Activated B cell treated with CpG ODN at 0.5 μM for 24 hours (primary cell): ENCODE data around the gene THRA. TPM values are rescaled to one million over a fixed set of nuclear protein-coding genes. Genes with fewer than 3 reads are reported as not detected.

Experiments used
- ATAC-seq: fragments of 200-7000 bp; cut with Tn5 transposase; one replicate; pipeline ENCODE4 v1.10.0; 2021; ENCODE audit warnings: low read depth, mild to moderate bottlenecking, moderate library complexity
- CTCF ChIA-PET: fragments of 350-600 bp; sonication (Branson Sonifier 250); formaldehyde crosslinking; loops from one replicate; lab custom pipeline; 2021; ENCODE audit warnings: antibody characterized with exemption; lab: Charles Lee
- POLR2A ChIA-PET: fragments of 350-600 bp; sonication (Branson Sonifier 250); formaldehyde crosslinking; loops from one replicate; lab custom pipeline; 2021; ENCODE audit warnings: antibody characterized with exemption; lab: Charles Lee
- DNase-seq: peaks from one replicate; pipeline ENCODE4 v3.0.0; 2022
- H3K27ac Mint-ChIP-seq: one replicate; pipeline ENCODE4 v1.8.0; 2020; ENCODE audit warnings: mixed read lengths
- H3K27me3 Mint-ChIP-seq: one replicate; pipeline ENCODE4 v1.8.0; 2021; ENCODE audit warnings: mixed read lengths
- H3K36me3 Mint-ChIP-seq: one replicate; pipeline ENCODE4 v1.8.0; 2021; ENCODE audit warnings: low read depth, mixed read lengths
- H3K4me1 Mint-ChIP-seq: one replicate; pipeline ENCODE4 v1.8.0; 2021; ENCODE audit warnings: mixed read lengths
- H3K4me3 Mint-ChIP-seq: one replicate; pipeline ENCODE4 v1.8.0; 2020; ENCODE audit warnings: mild to moderate bottlenecking, mixed read lengths
- H3K9me3 Mint-ChIP-seq: one replicate; pipeline ENCODE4 v1.8.0; 2020; ENCODE audit warnings: mixed read lengths
- intact Hi-C: fragments of 100-400 bp; cut with micrococcal nuclease; formaldehyde crosslinking; loops from one replicate; pipeline ENCODE4 v1.15.1; 2024
- total RNA-seq: library from RNA; stranded (reverse); gene quantifications from 2 replicates; pipeline ENCODE4 v1.2.3, GENCODE V29; 2022
- TF ChIP-seq, protein P1 (sequence below): fragments of 200-600 bp; IDR thresholded peaks from one replicate; pipeline ENCODE4 v1.8.0; 2022; ENCODE audit warnings: antibody characterized with exemption, mild to moderate bottlenecking

Gene THRA
- total RNA-seq, 1 donor from 2014 or later: 5.9 TPM

- TF ChIP-seq, protein P1, sequence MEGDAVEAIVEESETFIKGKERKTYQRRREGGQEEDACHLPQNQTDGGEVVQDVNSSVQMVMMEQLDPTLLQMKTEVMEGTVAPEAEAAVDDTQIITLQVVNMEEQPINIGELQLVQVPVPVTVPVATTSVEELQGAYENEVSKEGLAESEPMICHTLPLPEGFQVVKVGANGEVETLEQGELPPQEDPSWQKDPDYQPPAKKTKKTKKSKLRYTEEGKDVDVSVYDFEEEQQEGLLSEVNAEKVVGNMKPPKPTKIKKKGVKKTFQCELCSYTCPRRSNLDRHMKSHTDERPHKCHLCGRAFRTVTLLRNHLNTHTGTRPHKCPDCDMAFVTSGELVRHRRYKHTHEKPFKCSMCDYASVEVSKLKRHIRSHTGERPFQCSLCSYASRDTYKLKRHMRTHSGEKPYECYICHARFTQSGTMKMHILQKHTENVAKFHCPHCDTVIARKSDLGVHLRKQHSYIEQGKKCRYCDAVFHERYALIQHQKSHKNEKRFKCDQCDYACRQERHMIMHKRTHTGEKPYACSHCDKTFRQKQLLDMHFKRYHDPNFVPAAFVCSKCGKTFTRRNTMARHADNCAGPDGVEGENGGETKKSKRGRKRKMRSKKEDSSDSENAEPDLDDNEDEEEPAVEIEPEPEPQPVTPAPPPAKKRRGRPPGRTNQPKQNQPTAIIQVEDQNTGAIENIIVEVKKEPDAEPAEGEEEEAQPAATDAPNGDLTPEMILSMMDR: no peak
- Mint-ChIP-seq H3K9me3 (no peaks in the 10 kb centered on the region), H3K4me3 (peak within 1 kb of the TSS; percentile 82), H3K36me3 (peaks cover 16% of the 10 kb centered on the region), H3K27ac (peak within 1 kb of the TSS; percentile 50), H3K27me3 (no peaks in the 10 kb centered on the region), H3K4me1 (peaks cover 39% of the 10 kb centered on the region)
- CTCF ChIA-PET: interaction anchor here (0.9 to 3.5 kb wide), 3 partner anchors 9 to 94 kb away, joined by 3 to 48 read pairs (median 3); partner anchors contain the start of gene CASC3
- intact Hi-C loops: loop anchor here (1.0 to 5.0 kb wide), 3 partner anchors 8 to 454 kb away; partner anchors contain the start of genes PNMT and TCAP
- POLR2A ChIA-PET: interaction anchor here (0.6 to 5.6 kb wide), 15 partner anchors 8 to 276 kb away, joined by 3 to 87 read pairs (median 4); partner anchors contain the start of genes CASC3, LRRC3C, MED24 and ORMDL3
- ATAC-seq (peak; percentile 68), DNase-seq (peak; percentile 84)
Measured at GRCh38 chr17:40121181-40122135, 58.7 kb downstream of the THRA start, which contains the start of gene MSL1. Gene MSL1 (plus strand): TSS chr17:40121971. CDS start chr17:40122613, 642 bp downstream.

DNA sequence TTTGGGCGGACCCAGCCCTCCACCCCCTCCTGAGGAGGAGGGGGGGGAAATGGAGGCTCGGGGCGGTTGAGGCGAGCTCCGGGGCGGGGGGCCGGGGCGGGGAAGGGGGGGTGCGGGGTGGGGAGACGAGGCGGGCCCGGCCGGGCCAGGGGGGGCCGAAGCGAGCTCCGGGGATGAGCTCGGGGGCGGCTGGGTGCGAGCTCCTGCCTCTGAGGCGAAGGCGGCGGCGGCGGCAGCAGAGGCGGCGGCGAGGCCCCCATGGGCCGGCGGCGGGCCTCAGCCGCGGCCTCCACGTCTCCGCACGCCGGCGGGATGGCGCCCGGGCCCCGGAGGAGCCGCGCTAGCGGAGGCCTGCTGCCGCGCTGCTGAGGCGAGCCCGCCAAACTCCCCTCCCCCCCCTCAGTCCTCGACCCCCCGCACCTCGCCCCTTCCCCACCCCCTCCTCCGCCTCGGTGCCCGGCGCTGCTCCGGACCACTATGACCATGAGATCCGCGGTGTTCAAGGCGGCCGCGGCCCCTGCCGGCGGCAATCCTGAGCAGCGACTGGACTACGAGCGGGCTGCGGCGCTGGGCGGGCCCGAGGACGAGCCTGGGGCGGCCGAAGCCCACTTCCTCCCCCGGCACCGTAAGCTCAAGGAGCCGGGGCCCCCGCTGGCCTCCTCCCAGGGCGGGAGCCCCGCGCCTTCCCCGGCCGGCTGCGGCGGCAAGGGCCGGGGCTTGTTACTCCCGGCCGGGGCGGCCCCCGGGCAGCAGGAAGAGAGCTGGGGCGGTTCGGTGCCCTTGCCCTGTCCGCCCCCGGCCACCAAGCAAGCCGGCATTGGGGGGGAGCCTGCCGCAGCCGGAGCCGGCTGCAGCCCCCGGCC lies 59.6 kb downstream of the THRA start:
- no peaks in the 10 kb centered on the region for H3K9me3 Mint-ChIP-seq
- peak overlapping the region; percentile 82 for H3K4me3 Mint-ChIP-seq
- intact Hi-C loops: loop anchor here (1.0 to 5.0 kb wide), 3 partner anchors 9 to 455 kb away; partner anchors contain the start of genes PNMT and TCAP
- peaks cover 24% of the 10 kb centered on the region for H3K36me3 Mint-ChIP-seq
- TF ChIP-seq, protein P1: no peak
- POLR2A ChIA-PET: interaction anchor here (0.6 to 5.6 kb wide), 18 partner anchors 9 to 195 kb away, joined by 3 to 87 read pairs (median 5); partner anchors contain the start of genes CASC3, LRRC3C, MED24 and NR1D1
- H3K4me1 Mint-ChIP-seq: peaks cover 39% of the 10 kb centered on the region
- ATAC-seq (peak; percentile 47), DNase-seq (peak; percentile 62)
- no peak overlapping the region for H3K27ac Mint-ChIP-seq
- H3K27me3 Mint-ChIP-seq: no peaks in the 10 kb centered on the region
- CTCF ChIA-PET: interaction anchor here (0.6 to 3.5 kb wide), 6 partner anchors 10 to 95 kb away, joined by 3 to 48 read pairs (median 4); partner anchors contain the start of genes CASC3 and MED24

DNA sequence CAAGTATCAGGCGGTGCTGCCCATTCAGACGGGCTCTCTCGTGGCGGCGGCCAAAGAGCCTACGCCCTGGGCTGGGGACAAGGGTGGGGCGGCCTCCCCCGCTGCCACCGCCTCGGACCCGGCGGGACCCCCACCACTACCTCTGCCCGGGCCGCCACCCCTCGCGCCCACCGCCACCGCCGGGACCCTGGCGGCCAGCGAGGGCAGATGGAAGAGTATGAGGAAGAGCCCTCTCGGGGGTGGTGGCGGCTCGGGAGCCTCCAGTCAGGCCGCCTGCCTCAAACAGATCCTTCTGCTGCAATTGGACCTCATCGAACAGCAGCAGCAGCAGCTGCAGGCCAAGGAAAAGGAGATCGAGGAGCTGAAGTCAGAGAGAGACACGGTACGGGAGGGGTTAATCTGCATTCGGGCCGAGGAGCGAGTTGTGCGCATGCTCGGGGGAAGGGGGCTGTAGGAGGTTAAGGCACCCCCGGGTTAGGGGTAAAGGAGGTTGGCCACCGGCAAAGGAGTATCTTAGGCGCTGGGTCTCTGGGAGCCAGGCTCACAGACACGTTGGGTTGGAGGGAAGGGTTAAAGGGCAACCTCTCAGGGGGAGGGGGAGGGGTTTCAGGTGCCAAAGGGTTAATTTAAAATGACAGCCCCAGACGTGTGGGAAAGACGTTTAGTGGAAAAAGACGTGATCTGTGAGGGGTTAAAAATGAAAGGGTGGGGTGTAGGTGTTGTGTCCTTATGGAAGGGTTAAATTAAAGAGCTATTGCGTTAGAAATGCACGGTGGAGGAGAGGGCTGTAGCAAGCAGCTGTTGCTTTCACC lies 60.4 kb downstream of the THRA start:
- ChIA-PET CTCF (interaction anchor here (0.6 to 3.5 kb wide), 7 partner anchors 9 to 96 kb away, joined by 3 to 48 read pairs (median 5); partner anchors contain the start of gene MED24), POLR2A (interaction anchor here (0.5 to 5.6 kb wide), 17 partner anchors 10 to 143 kb away, joined by 3 to 87 read pairs (median 6); partner anchors contain the start of genes CASC3, MED24, NR1D1 and PSMD3)
- intact Hi-C loops: loop anchor here (1.0 to 5.0 kb wide), 4 partner anchors 10 to 456 kb away; partner anchors contain the start of genes CASC3, PNMT and TCAP
- Mint-ChIP-seq H3K4me3 (peak overlapping the region; percentile 92), H3K27me3 (no peaks in the 10 kb centered on the region), H3K4me1 (peaks cover 36% of the 10 kb centered on the region), H3K36me3 (peaks cover 32% of the 10 kb centered on the region), H3K9me3 (no peaks in the 10 kb centered on the region), H3K27ac (peak overlapping the region; percentile 86)
- ATAC-seq: peak; percentile 15
- DNase-seq: peak; percentile 40
- TF ChIP-seq, protein P1: no peak

- H3K27ac Mint-ChIP-seq: peak overlapping the region; percentile 86
- DNase-seq: no peak
- ChIA-PET CTCF (interaction anchor here (1.4 to 3.5 kb wide), 5 partner anchors 8 to 70 kb away, joined by 4 to 48 read pairs (median 6); partner anchors contain the start of gene MED24), POLR2A (interaction anchor here (0.7 to 5.6 kb wide), 13 partner anchors 10 to 143 kb away, joined by 3 to 87 read pairs (median 7); partner anchors contain the start of genes CASC3, NR1D1, PSMD3 and THRA)
- peak overlapping the region; percentile 92 for H3K4me3 Mint-ChIP-seq
- TF ChIP-seq, protein P1: no peak
- intact Hi-C loops: loop anchor here (1.0 to 5.0 kb wide), 2 partner anchors 17 to 456 kb away; partner anchors contain the start of genes CASC3, PNMT and TCAP
- peaks cover 32% of the 10 kb centered on the region for H3K36me3 Mint-ChIP-seq
- no peaks in the 10 kb centered on the region for H3K27me3 Mint-ChIP-seq
- no peak for ATAC-seq
- H3K4me1 Mint-ChIP-seq: peaks cover 34% of the 10 kb centered on the region
- no peaks in the 10 kb centered on the region for H3K9me3 Mint-ChIP-seq
Measured at GRCh38 chr17:40123811-40124114, 61.0 kb downstream of the THRA start.
